GM12878 (cell line): ENCODE data around the gene PDZD2. TPM values are rescaled to one million over a fixed set of nuclear protein-coding genes. Genes with fewer than 3 reads are reported as not detected.
A peak's percentile ranks its signal among the peaks of the same experiment; 100 is the strongest.

ENCODE experiments used
- ATAC-seq: fragments of 200-7000 bp; cut with Tn5 transposase; 3 replicates; pipeline ENCODE4 v1.9.1; 2020; ENCODE audit warnings: mild to moderate bottlenecking, moderate library complexity
- BruUV-seq: library from RNA; stranded (reverse); fragments of 400-500 nt; replicated peaks from 2 replicates; lab custom pipeline; 2021; lab: Mats Ljungman, UMichigan
- CTCF ChIA-PET: fragments of 300-600 bp; sonication (Branson Sonifier 250); formaldehyde crosslinking; extraction: SDS; loops from one replicate; lab custom pipeline; 2021; ENCODE audit warnings: inconsistent platforms; lab: Yijun Ruan, JAX
- POLR2A ChIA-PET: fragments of 350-600 bp; formaldehyde crosslinking; extraction: SDS; loops from one replicate; lab custom pipeline; 2021; ENCODE audit warnings: inconsistent platforms; lab: Charles Lee
- RAD21 ChIA-PET: fragments of 300-600 bp; sonication (Branson Sonifier 250); formaldehyde crosslinking; loops from one replicate; lab custom pipeline; 2023; ENCODE audit warnings: antibody characterized with exemption; ENCODE audit not compliant: unreplicated experiment; lab: Charles Lee
- SMC1A ChIA-PET: fragments of 300-600 bp; sonication (Branson Sonifier 250); formaldehyde crosslinking; loops from one replicate; lab custom pipeline; 2023; ENCODE audit not compliant: unreplicated experiment, uncharacterized antibody; lab: Charles Lee
- DNase-seq: peaks from one replicate; pipeline ENCODE4 v3.0.0-alpha.2; 2011; ENCODE audit warnings: low read depth, low spot score
- FAIRE-seq: peaks from 3 replicates; lab custom pipeline; 2011; peaks lifted over from hg19 to GRCh38; lab: Jason Lieb, UNC
- H2AFZ ChIP-seq: 2 replicates; pipeline ENCODE4 v1.6.0; 2011; ENCODE audit warnings: low read depth, low read length, control low read depth; ENCODE audit not compliant: control insufficient read depth
- H3K27ac ChIP-seq: 2 replicates; pipeline ENCODE4 v1.5.1; 2011; ENCODE audit warnings: control low read depth; ENCODE audit not compliant: control insufficient read depth, insufficient read depth
- H3K27me3 ChIP-seq, 2 experiments: replicated peaks in 1 of 2; 2 replicates each; pipeline versions ENCODE4 v1.6.0 to v1.6.1; 2011; ENCODE audit warnings: low read length in 1 of 2; ENCODE audit not compliant: control insufficient read depth in 2 of 2, insufficient read depth in 2 of 2
- H3K36me3 ChIP-seq, 2 experiments: 2 replicates each; pipeline ENCODE4 v1.5.1; 2011; ENCODE audit warnings: low read length in 1 of 2; ENCODE audit not compliant: control insufficient read depth in 2 of 2, insufficient read depth in 2 of 2
- H3K4me1 ChIP-seq: 2 replicates; pipeline ENCODE4 v1.6.1; 2011; ENCODE audit warnings: mild to moderate bottlenecking, low read length, moderate library complexity, mixed read lengths; ENCODE audit not compliant: control insufficient read depth, insufficient read depth
- H3K4me2 ChIP-seq: 2 replicates; pipeline ENCODE4 v1.6.0; 2011; ENCODE audit warnings: control low read depth; ENCODE audit not compliant: control insufficient read depth, insufficient read depth
- H3K4me3 ChIP-seq: fragments of 200-600 bp; sonication (generic); 2 replicates; pipeline ENCODE4 v1.5.1; 2016
- H3K79me2 ChIP-seq: 2 replicates; pipeline ENCODE4 v1.6.0; 2011; ENCODE audit warnings: low read length; ENCODE audit not compliant: control insufficient read depth, insufficient read depth
- H3K9ac ChIP-seq: 2 replicates; pipeline ENCODE4 v1.8.0; 2011; ENCODE audit warnings: low read length, control low read depth, mixed read lengths; ENCODE audit not compliant: control insufficient read depth, insufficient read depth
- H3K9me3 ChIP-seq: replicated peaks from 3 replicates; pipeline ENCODE4 v1.5.1; 2011; ENCODE audit warnings: mild to moderate bottlenecking, low read length; ENCODE audit not compliant: control insufficient read depth, insufficient read depth
- H4K20me1 ChIP-seq: 2 replicates; pipeline ENCODE4 v1.6.0; 2011; ENCODE audit not compliant: control insufficient read depth, insufficient read depth
- BCLAF1 ChIP-seq: fragments of 450-650 bp; IDR thresholded peaks from 2 replicates; pipeline ENCODE4 v1.6.1; 2017; ENCODE audit warnings: antibody characterized with exemption, mild to moderate bottlenecking, moderate library complexity
- CBX5 ChIP-seq: sonication (generic); IDR thresholded peaks from 2 replicates; pipeline ENCODE4 v1.6.1; 2016; ENCODE audit warnings: low read depth, moderate library complexity, mild to moderate bottlenecking, inconsistent platforms
- IRF3 ChIP-seq: fragments of 450-650 bp; IDR thresholded peaks from 2 replicates; pipeline ENCODE4 v1.6.1; 2014; ENCODE audit warnings: mild to moderate bottlenecking
- POLR2A ChIP-seq: IDR thresholded peaks from 2 replicates; pipeline ENCODE4 v1.6.1; 2011; ENCODE audit warnings: low read depth, mild to moderate bottlenecking, low read length
- SPI1 ChIP-seq: IDR thresholded peaks from 2 replicates; pipeline ENCODE4 v1.6.1; 2011; ENCODE audit warnings: low read depth, mild to moderate bottlenecking, low read length, moderate library complexity, borderline replicate concordance; ENCODE audit not compliant: insufficient read depth
- ZBTB11 ChIP-seq: fragments of 450-650 bp; formaldehyde crosslinking; IDR thresholded peaks from 2 replicates; pipeline ENCODE4 v1.5.0; 2022; ENCODE audit warnings: mild to moderate bottlenecking, missing genetic modification characterization
- WGBS: methylation state at CpG from one replicate; pipeline ENCODE4 v1.1.6; 2016; ENCODE audit warnings: low lambda C conversion rate; ENCODE audit not compliant: insufficient replicate concordance, insufficient coverage; ENCODE audit errors: missing lambda C conversion rate; 5-methylcytosine and 5-hydroxymethylcytosine counted together
- in situ Hi-C: fragments of 300-500 bp; cut with MboI; formaldehyde crosslinking; loops from 9 replicates; pipeline ENCODE4 v1.14.3; 2018; ENCODE audit warnings: mixed read lengths
- intact Hi-C: fragments of 100-400 bp; cut with micrococcal nuclease; formaldehyde crosslinking; loops from one replicate; pipeline ENCODE4 v1.14.2; 2022; ENCODE audit not compliant: unreplicated experiment
- polyA plus RNA-seq, 11 experiments: library from polyadenylated mRNA; depleted of rRNA in 4 of 11; unstranded in 6 of 11; stranded (reverse) in 5 of 11; fragments of >200 nt; fragmentation: Nextera tagmentation in 4 of 11; fragmentation: Illumina TruSeq in 1 of 11; extraction: Ambion mirVana in 4 of 11; extraction: Trizol in 1 of 11; gene quantifications; 1 replicate in 1 of 11; 2 replicates in 10 of 11; pipeline versions ENCODE4 v1.2.1 to v1.2.3, GENCODE V29; 2011 to 2016; ENCODE audit warnings: inconsistent platforms in 2 of 11, missing spikeins in 2 of 11, low read depth in 1 of 11
- total RNA-seq, 4 experiments: library from RNA; depleted of rRNA in 3 of 4; stranded (reverse); fragments of >200 nt in 3 of 4; fragmentation: Illumina TruSeq in 1 of 4; extraction: Trizol in 1 of 4; gene quantifications; 2 replicates each; pipeline versions ENCODE4 v1.2.1 to v1.2.3, GENCODE V29; 2013 to 2021

The PDZD2 gene
- total and polyA plus RNA-seq, 10 of the 15 experiments (the other 5 are each of a cell fraction or from before 2014, with no cell fraction given) = 0.01 to 0.58 (median 0.29) TPM; not detected in 3

GRCh38 chr5:32100230-32100629 is 461.3 kb downstream of the PDZD2 start:
- CTCF ChIA-PET = no interaction called here
- peaks cover 7 to 25% of the 10 kb centered on the region in 2 experiments for H3K36me3 ChIP-seq
- H3K9ac ChIP-seq = no peak overlapping the region
- H3K4me1 ChIP-seq = no peaks in the 10 kb centered on the region
- no peak for FAIRE-seq
- no peaks in the 10 kb centered on the region for H3K27me3 ChIP-seq
- no peak overlapping the region for H3K27ac ChIP-seq
- H3K4me2 ChIP-seq = no peak overlapping the region
- ATAC-seq = no peak
- WGBS = 91% methylated on average over 6 of the region's 6 CpGs
- no peaks in the 10 kb centered on the region for H3K9me3 ChIP-seq
- no peaks in the 10 kb centered on the region for H4K20me1 ChIP-seq
- POLR2A ChIA-PET = no interaction called here
- SMC1A ChIA-PET = interaction anchor here (0.9 kb wide), 1 partner anchor 8 kb away, joined by 3 read pairs; no protein-coding TSS in a partner anchor
- intact Hi-C loops (no loop called here), in situ Hi-C loops (no loop called here)
- DNase-seq = no peak
- RAD21 ChIA-PET = no interaction called here
- no peaks in the 10 kb centered on the region for H3K79me2 ChIP-seq
- TF ChIP-seq BCLAF1 (no peak), ZBTB11 (CRISPR knock-in tag) (no peak), POLR2A (peak; percentile 50), SPI1 (no peak), IRF3 (no peak), CBX5 (no peak)
- no peak overlapping the region for H3K4me3 ChIP-seq
- no peak overlapping the region for H2AFZ ChIP-seq
- no TSS peak for BruUV-seq
